Caki2 (cell line): ENCODE data around the gene UMAD1. TPM values are rescaled to one million over a fixed set of nuclear protein-coding genes. Genes with fewer than 3 reads are reported as not detected.

Source experiments
- DNase-seq: peaks from one replicate; pipeline ENCODE4 v3.0.0-alpha.2; 2015; ENCODE audit warnings: low read depth
- in situ Hi-C: cut with HindIII; loops from 2 replicates; pipeline ENCODE4 v1.10.0; 2016; ENCODE audit warnings: low sequenced_read_pairs, low pct_unique_long_range_greater_than_20kb, mixed read lengths
- total RNA-seq: library from RNA; depleted of rRNA; stranded (reverse); fragments of >200 nt; shearing (Covaris generic); gene quantifications from 2 replicates; pipeline ENCODE4 v1.2.3, GENCODE V29; 2014; ENCODE audit warnings: low replicate concordance; rRNA removed

UMAD1 gene
- total RNA-seq, 1 experiment from 2014 or later = 19.9 TPM

DNA sequence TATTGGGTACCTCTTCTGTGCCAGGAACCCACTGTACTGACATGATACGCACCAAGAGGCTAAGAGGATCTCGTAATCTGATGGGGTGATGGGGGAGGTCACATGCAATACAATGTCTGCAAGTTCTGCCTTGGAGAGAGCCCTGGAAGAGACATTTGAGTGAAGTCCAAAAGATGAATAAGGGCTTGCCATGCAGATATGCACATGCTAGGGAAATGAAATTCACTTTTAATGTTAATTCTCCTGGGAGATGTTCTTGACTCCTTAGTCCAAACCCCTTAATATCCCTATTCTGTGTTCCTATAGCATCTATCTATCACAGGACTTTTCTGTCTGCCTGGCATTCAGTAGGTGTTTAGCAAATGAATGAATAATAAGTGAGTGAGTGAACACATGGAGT is 274.0 kb downstream of the UMAD1 start:
- in situ Hi-C loops = no loop called here
- DNase-seq = no peak

DNA sequence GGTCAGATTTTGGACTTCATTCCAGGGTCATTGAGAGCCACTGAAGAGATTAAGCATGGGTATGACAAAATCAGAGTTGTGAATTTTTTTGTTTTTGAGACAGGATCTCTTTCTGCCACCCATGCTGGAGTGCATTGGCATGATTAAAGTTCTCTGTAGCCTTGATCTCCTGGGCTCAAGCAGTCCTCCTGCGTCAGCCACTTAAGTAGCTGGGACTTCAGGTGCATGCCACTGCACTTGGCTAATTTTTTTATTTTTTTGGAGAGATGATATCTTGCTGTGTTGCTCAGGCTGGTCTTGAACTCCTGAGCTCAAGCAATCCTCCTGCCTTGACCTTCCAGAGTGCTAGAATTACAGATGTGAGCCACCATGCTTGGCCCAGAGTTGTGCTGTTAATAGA is 275.5 kb downstream of the UMAD1 start:
- in situ Hi-C loops = no loop called here
- no peak for DNase-seq

- in situ Hi-C loops = no loop called here
- DNase-seq = no peak
Measured at GRCh38 chr7:7917593-7917992, 277.0 kb downstream of the UMAD1 start.

GRCh38 chr7:7918736-7919448 is 278.3 kb downstream of the UMAD1 start:
- in situ Hi-C loops = no loop called here
- DNase-seq = no peak

DNA sequence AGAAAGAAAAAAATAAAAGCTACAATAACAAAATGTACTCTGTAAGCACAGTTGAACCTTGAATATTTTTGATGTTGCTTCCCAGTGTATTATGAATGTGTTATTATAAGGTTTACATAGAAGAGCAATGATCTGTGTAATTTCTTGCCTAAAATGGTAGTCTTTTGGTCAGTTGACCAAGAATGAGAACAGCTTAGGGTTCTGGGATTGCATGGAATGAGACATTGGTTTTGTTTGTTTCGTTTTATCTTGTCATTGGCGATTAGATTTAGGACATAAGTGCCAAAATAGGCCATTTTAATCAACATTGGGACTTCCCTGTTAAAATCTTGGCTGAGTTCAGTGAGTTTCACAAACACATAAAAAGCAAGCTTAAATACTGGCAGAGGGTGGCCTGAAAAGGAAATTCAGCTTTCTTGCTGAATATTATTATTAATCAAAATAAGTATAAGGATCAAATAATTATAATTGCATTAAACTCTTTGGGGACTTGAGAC is 278.9 kb downstream of the UMAD1 start:
- in situ Hi-C loops = no loop called here
- no peak for DNase-seq

DNA sequence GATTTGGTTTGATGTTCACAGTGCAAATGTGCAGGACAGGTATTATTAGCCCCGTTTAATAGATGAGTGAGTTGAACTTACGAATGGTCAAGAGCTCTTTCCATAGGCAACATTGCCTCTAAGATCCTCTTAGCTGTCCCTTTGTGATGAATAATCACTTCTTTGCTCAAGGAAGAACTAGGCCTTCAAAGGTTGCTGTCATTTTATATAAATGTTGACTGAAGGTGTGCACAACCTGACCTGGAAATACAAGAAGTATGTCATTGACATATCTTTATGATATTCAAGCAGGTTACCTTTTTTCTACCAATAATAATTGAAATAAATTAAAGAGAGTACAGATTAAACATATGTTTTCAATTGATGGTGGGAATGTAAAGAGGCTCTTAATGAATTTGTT is 279.5 kb downstream of the UMAD1 start:
- in situ Hi-C loops = no loop called here
- no peak for DNase-seq

GRCh38 chr7:7920481-7920880 is 279.9 kb downstream of the UMAD1 start:
- in situ Hi-C loops = no loop called here

DNA sequence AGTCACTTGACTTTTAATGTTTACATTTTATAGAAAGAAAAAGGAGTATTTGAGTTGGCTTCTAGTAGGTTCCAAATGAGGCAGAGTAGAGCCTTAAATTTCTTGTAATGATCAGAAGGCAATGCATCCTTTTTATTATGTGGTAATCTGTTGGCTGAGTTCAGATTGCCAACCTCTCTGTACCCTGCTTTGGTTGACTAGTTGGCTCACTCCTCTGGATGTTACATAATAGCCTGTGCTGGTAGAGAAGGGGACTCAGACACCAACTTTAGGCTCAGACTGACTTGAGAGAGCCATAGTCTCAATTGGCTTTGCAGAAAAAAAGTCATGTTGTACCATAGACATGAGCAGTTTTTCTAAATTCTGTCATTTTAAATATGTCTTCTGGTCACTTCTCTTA is 281.3 kb downstream of the UMAD1 start:
- no peak for DNase-seq
- in situ Hi-C loops = no loop called here

More at GRCh38 chr7:7920481-7920880, 279.9 kb downstream of the UMAD1 start:
- DNase-seq = no peak

DNA sequence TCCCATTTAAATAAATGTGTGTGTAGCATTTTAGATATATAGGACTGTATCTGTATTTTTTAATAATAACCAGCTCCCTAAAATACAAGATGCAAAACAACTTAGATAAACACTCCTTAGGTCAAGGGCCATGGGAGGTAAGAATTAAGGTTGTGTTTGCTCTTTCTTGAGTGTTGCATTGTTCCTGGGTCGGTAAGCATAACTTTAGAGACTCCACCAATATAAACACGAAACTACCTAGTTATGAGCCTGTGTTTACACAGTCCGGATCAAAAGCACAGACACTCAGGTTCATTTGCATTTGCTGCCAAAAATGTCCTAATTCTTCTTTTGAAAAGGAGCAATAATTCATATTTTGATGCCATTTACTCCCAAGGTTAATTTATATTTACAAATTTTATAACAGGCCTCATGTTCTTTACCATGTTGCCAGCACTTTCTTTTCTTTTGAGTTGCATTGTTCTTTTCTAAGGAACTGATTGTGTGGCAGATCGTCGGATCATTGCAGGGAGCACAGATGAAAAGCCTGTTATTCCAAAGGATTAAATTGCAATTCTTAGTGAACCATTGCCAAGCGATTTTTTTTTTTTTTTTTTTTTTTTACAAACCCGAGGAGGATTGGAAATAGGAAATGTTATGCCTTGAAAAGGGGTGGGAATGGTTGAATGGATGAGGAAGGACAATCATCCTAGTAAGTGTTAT is 282.3 kb downstream of the UMAD1 start:
- DNase-seq = no peak
- in situ Hi-C loops = no loop called here

- in situ Hi-C loops = no loop called here
- DNase-seq = no peak
Measured at GRCh38 chr7:7923818-7924217, 283.3 kb downstream of the UMAD1 start.

GRCh38 chr7:7924303-7924702 is 283.8 kb downstream of the UMAD1 start:
- in situ Hi-C loops = no loop called here
- DNase-seq = no peak

Other genes with a start within 250 kb of the UMAD1 start
- gene COL28A1, start 104.9 kb upstream of the UMAD1 start, total RNA-seq = 0.17 and 0.84 TPM in 2 replicates
- 24.3 and 41.0 TPM in 2 replicates for gene MIOS, start 73.9 kb upstream of the UMAD1 start, total RNA-seq
- gene RPA3, start 77.9 kb downstream of the UMAD1 start, total RNA-seq = 78.6 and 92.9 TPM in 2 replicates